B cell (primary cell): ENCODE measurements around the gene KIF7.

Experiments
- CTCF ChIP-seq: fragments of 200-600 bp; IDR thresholded peaks from one replicate; pipeline ENCODE4 v1.8.0; 2022; ENCODE audit warnings: antibody characterized with exemption, mild to moderate bottlenecking
- EZH2 ChIP-seq: IDR thresholded peaks from 2 replicates; pipeline ENCODE4 v1.6.1; 2012; ENCODE audit warnings: borderline replicate concordance, low read depth, mild to moderate bottlenecking, moderate library complexity, low read length; ENCODE audit not compliant: insufficient read depth, poor library complexity, severe bottlenecking

- TF ChIP-seq CTCF (no peak), EZH2 (no peak)
These were observed 39.9 kb upstream of the KIF7 start for GRCh38 chr15:89695198-89695597.
